ENCODE data around the gene PHACTR3.

Gene PHACTR3

GRCh38 chr20:59800309-59800708 lies 196.0 kb downstream of the PHACTR3 start:
- no peaks in the 10 kb centered on the region for H3K9me3 ChIP-seq (ENCODE audit: control insufficient read depth, insufficient read depth, low read length)
- no peak for TF ChIP-seq CTCF (IDR thresholded peaks at IDR 0.05; ENCODE audit: low read depth, low read length, poor library complexity, severe bottlenecking)
- TF ChIP-seq EZH2phosphoT487 (IDR thresholded peaks at IDR 0.05; ENCODE audit: borderline replicate concordance, low read length): no peak
- H3K36me3 ChIP-seq (ENCODE audit: control insufficient read depth, low read length): no peaks in the 10 kb centered on the region
- H3K4me3 ChIP-seq (ENCODE audit: low read length): no peak overlapping the region
- H3K4me1 ChIP-seq (ENCODE audit: control insufficient read depth, low read length): no peaks in the 10 kb centered on the region
- H3K27me3 ChIP-seq (ENCODE audit: control insufficient read depth, low read length): no peaks in the 10 kb centered on the region; the same call in 1 of the 2 replicates
- no peak overlapping the region for H3K4me2 ChIP-seq (ENCODE audit: low read length)
- H4K20me1 ChIP-seq (ENCODE audit: control insufficient read depth, insufficient read depth, low read depth, low read length): no peaks in the 10 kb centered on the region
- H3F3A ChIP-seq (ENCODE audit: control insufficient read depth, insufficient read depth): no peaks in the 10 kb centered on the region
- no peaks in the 10 kb centered on the region for H3K79me2 ChIP-seq (ENCODE audit: control insufficient read depth, low read length)
- no peaks in the 10 kb centered on the region for H3K9me2 ChIP-seq (replicated peaks; ENCODE audit: control insufficient read depth, low read length)
- H3K27ac ChIP-seq (ENCODE audit: low read depth, low read length): no peak overlapping the region

GRCh38 chr20:59802018-59802417 lies 197.7 kb downstream of the PHACTR3 start:
- H3K27ac ChIP-seq (ENCODE audit: low read depth, low read length): no peak overlapping the region
- H3K4me2 ChIP-seq (ENCODE audit: low read length): no peak overlapping the region
- H3K36me3 ChIP-seq (ENCODE audit: control insufficient read depth, low read length): no peaks in the 10 kb centered on the region
- no peaks in the 10 kb centered on the region for H3K4me1 ChIP-seq (ENCODE audit: control insufficient read depth, low read length)
- no peaks in the 10 kb centered on the region for H3K9me3 ChIP-seq (ENCODE audit: control insufficient read depth, insufficient read depth, low read length)
- H4K20me1 ChIP-seq (ENCODE audit: control insufficient read depth, insufficient read depth, low read depth, low read length): no peaks in the 10 kb centered on the region
- no peak overlapping the region for H3K4me3 ChIP-seq (ENCODE audit: low read length)
- TF ChIP-seq EZH2phosphoT487 (IDR thresholded peaks at IDR 0.05; ENCODE audit: borderline replicate concordance, low read length) (no peak), CTCF (IDR thresholded peaks at IDR 0.05; ENCODE audit: low read depth, low read length, poor library complexity, severe bottlenecking) (no peak)
- no peaks in the 10 kb centered on the region for H3F3A ChIP-seq (ENCODE audit: control insufficient read depth, insufficient read depth)
- H3K79me2 ChIP-seq (ENCODE audit: control insufficient read depth, low read length): no peaks in the 10 kb centered on the region
- no peaks in the 10 kb centered on the region; the same call in 1 of the 2 replicates for H3K27me3 ChIP-seq (ENCODE audit: control insufficient read depth, low read length)
- no peaks in the 10 kb centered on the region for H3K9me2 ChIP-seq (replicated peaks; ENCODE audit: control insufficient read depth, low read length)

GRCh38 chr20:59802471-59803221 lies 198.3 kb downstream of the PHACTR3 start:
- no peak overlapping the region for H3K4me2 ChIP-seq (ENCODE audit: low read length)
- H3K9me3 ChIP-seq (ENCODE audit: control insufficient read depth, insufficient read depth, low read length): no peaks in the 10 kb centered on the region
- no peaks in the 10 kb centered on the region for H3K36me3 ChIP-seq (ENCODE audit: control insufficient read depth, low read length)
- no peaks in the 10 kb centered on the region for H3K9me2 ChIP-seq (replicated peaks; ENCODE audit: control insufficient read depth, low read length)
- no peaks in the 10 kb centered on the region; the same call in 1 of the 2 replicates for H3K27me3 ChIP-seq (ENCODE audit: control insufficient read depth, low read length)
- H3K4me3 ChIP-seq (ENCODE audit: low read length): no peak overlapping the region
- H3K27ac ChIP-seq (ENCODE audit: low read depth, low read length): no peak overlapping the region
- H4K20me1 ChIP-seq (ENCODE audit: control insufficient read depth, insufficient read depth, low read depth, low read length): no peaks in the 10 kb centered on the region
- H3F3A ChIP-seq (ENCODE audit: control insufficient read depth, insufficient read depth): no peaks in the 10 kb centered on the region
- H3K4me1 ChIP-seq (ENCODE audit: control insufficient read depth, low read length): no peaks in the 10 kb centered on the region
- TF ChIP-seq EZH2phosphoT487 (IDR thresholded peaks at IDR 0.05; ENCODE audit: borderline replicate concordance, low read length): no peak
- no peak for TF ChIP-seq CTCF (IDR thresholded peaks at IDR 0.05; ENCODE audit: low read depth, low read length, poor library complexity, severe bottlenecking)
- no peaks in the 10 kb centered on the region for H3K79me2 ChIP-seq (ENCODE audit: control insufficient read depth, low read length)
